ENCODE data around the gene TBC1D22A. TPM values are rescaled to one million over a fixed set of nuclear protein-coding genes. Genes with fewer than 3 reads are reported as not detected.

Gene TBC1D22A
- total RNA-seq, 2 experiments from 2014 or later, result 22.3 to 43.9 TPM

GRCh38 chr22:47065756-47066615 is 303.5 kb downstream of the TBC1D22A start:
- Histone ChIP-seq H4K20me1 (ENCODE audit: insufficient read depth, low read length) (no peaks in the 10 kb centered on the region), H3K4me2 (ENCODE audit: low read length) (no peak overlapping the region), H3K36me3 (ENCODE audit: insufficient read depth, low read length) (peaks cover 4% of the 10 kb centered on the region; the same call in 1 of the 2 replicates), H3K4me3 (ENCODE audit: low read depth, low read length, poor library complexity, severe bottlenecking) (no peak overlapping the region), H3K9me3 (ENCODE audit: low read length) (no peaks in the 10 kb centered on the region), H3K27ac (ENCODE audit: low read depth, low read length, poor library complexity, severe bottlenecking) (no peak overlapping the region), H2AFZ (ENCODE audit: low read length) (no peak overlapping the region), H3K9me2 (ENCODE audit: insufficient read depth, low read length) (no peaks in the 10 kb centered on the region), H3K4me1 (ENCODE audit: insufficient read depth, low read length, poor library complexity, severe bottlenecking) (peaks cover 10% of the 10 kb centered on the region), H3K79me2 (ENCODE audit: insufficient read depth, low read depth, low read length) (no peaks in the 10 kb centered on the region)
- DNase-seq (ENCODE audit: low spot score), result no peak
- ChIA-PET POLR2A (no interaction called here), CTCF (ENCODE audit: unreplicated experiment) (no interaction called here)
- intact Hi-C loops (cut with micrococcal nuclease; ENCODE audit: unreplicated experiment), result no loop called here
- TF ChIP-seq CTCF (conservative IDR thresholded peaks at IDR 0.05; ENCODE audit: low read length), result no peak
- no peak for TF ChIP-seq EZH2phosphoT487 (IDR thresholded peaks at IDR 0.05; ENCODE audit: borderline replicate concordance, low read depth, low read length)
- BruUV-seq (replicated peaks), result no TSS peak

GRCh38 chr22:47066616-47066905 is 304.1 kb downstream of the TBC1D22A start:
- Histone ChIP-seq H3K9me2 (ENCODE audit: insufficient read depth, low read length) (no peaks in the 10 kb centered on the region), H3K4me1 (ENCODE audit: insufficient read depth, low read length, poor library complexity, severe bottlenecking) (peaks cover 10% of the 10 kb centered on the region), H3K4me3 (ENCODE audit: low read depth, low read length, poor library complexity, severe bottlenecking) (no peak overlapping the region), H3K27ac (ENCODE audit: low read depth, low read length, poor library complexity, severe bottlenecking) (no peak overlapping the region), H3K79me2 (ENCODE audit: insufficient read depth, low read depth, low read length) (no peaks in the 10 kb centered on the region), H4K20me1 (ENCODE audit: insufficient read depth, low read length) (no peaks in the 10 kb centered on the region), H3K9me3 (ENCODE audit: low read length) (no peaks in the 10 kb centered on the region), H2AFZ (ENCODE audit: low read length) (no peak overlapping the region), H3K36me3 (ENCODE audit: insufficient read depth, low read length) (no peaks in the 10 kb centered on the region), H3K4me2 (ENCODE audit: low read length) (no peak overlapping the region)
- ChIA-PET CTCF (ENCODE audit: unreplicated experiment) (no interaction called here), POLR2A (no interaction called here)
- no peak for DNase-seq (ENCODE audit: low spot score)
- TF ChIP-seq EZH2phosphoT487 (IDR thresholded peaks at IDR 0.05; ENCODE audit: borderline replicate concordance, low read depth, low read length), result no peak
- no peak for TF ChIP-seq CTCF (conservative IDR thresholded peaks at IDR 0.05; ENCODE audit: low read length)
- no TSS peak for BruUV-seq (replicated peaks)
- intact Hi-C loops (cut with micrococcal nuclease; ENCODE audit: unreplicated experiment), result no loop called here

- DNase-seq (ENCODE audit: low spot score), result no peak
- Histone ChIP-seq H3K4me2 (ENCODE audit: low read length) (no peak overlapping the region), H4K20me1 (ENCODE audit: insufficient read depth, low read length) (no peaks in the 10 kb centered on the region), H3K27ac (ENCODE audit: low read depth, low read length, poor library complexity, severe bottlenecking) (no peak overlapping the region), H3K4me1 (ENCODE audit: insufficient read depth, low read length, poor library complexity, severe bottlenecking) (peaks cover 10% of the 10 kb centered on the region), H3K9me3 (ENCODE audit: low read length) (no peaks in the 10 kb centered on the region), H3K36me3 (ENCODE audit: insufficient read depth, low read length) (no peaks in the 10 kb centered on the region), H3K9me2 (ENCODE audit: insufficient read depth, low read length) (no peaks in the 10 kb centered on the region), H3K4me3 (ENCODE audit: low read depth, low read length, poor library complexity, severe bottlenecking) (no peak overlapping the region), H3K79me2 (ENCODE audit: insufficient read depth, low read depth, low read length) (no peaks in the 10 kb centered on the region), H2AFZ (ENCODE audit: low read length) (no peak overlapping the region)
- intact Hi-C loops (cut with micrococcal nuclease; ENCODE audit: unreplicated experiment), result no loop called here
- TF ChIP-seq EZH2phosphoT487 (IDR thresholded peaks at IDR 0.05; ENCODE audit: borderline replicate concordance, low read depth, low read length) (no peak), CTCF (conservative IDR thresholded peaks at IDR 0.05; ENCODE audit: low read length) (no peak)
- ChIA-PET POLR2A (no interaction called here), CTCF (ENCODE audit: unreplicated experiment) (no interaction called here)
- BruUV-seq (replicated peaks), result no TSS peak
Measured at GRCh38 chr22:47067321-47067890, 305.0 kb downstream of the TBC1D22A start.

All from OCI-LY7 (cell line).